Heart left ventricle (tissue), 13 donors: ENCODE results near the gene MAPK7.

ENCODE experiments used
- CTCF ChIP-seq, 12 donors: fragments of 200-600 bp; sonication (generic) in 4 of 12; IDR thresholded peaks; one replicate each; pipeline versions ENCODE4 v1.5.0 to v1.8.0; 2018 to 2022; ENCODE audit warnings: antibody characterized with exemption in 12 of 12, mild to moderate bottlenecking in 5 of 12
- POLR2A ChIP-seq, 2 donors: fragments of 450-650 bp; IDR thresholded peaks; one replicate each; pipeline ENCODE4 v1.6.1; 2017; ENCODE audit warnings: antibody characterized with exemption in 2 of 2, mild to moderate bottlenecking in 2 of 2, moderate library complexity in 2 of 2
- donor health status: ischemic (EF 13 %, LVEDD 7.1; RV severe dilation, severe dysfunction).
- donor health status: DM: no; HTN: yes; CAD: no.
- donor health status: DM: no; HTN: no; CAD: no.
- donor health status: ischemic (EF 25% LVEDD 6.9; RV normal size, moderate dysfunction).
- donor health status: ischemic (EF 25% LVEDD 5.7; RV mildly dilated, moderate dysfunction).
- donor health status: ischemic (EF 35%, LVEDD 5.7; RV mildly dilated, moderate dysfunction).
- donor health status: nonischemic (EF 11% LVEDD 7.7; RV severe dilation, severe dysfunction).
- donor health status: DM: yes; HTN: yes; CAD: no.
- donor health status: PGD.
- donor health status: ischemic (EF 29% LVEDD 5.4; RV normal size, mild dysfunction).
- donor health status: nonischemic (EF 23%, LVEDD 6.1; RV moderate dilation, normal function).

- TF ChIP-seq CTCF (IDR thresholded peaks at IDR 0.05) (no peak), POLR2A (IDR thresholded peaks at IDR 0.05) (no peak)
Measured at GRCh38 chr17:19382531-19383444, 4.5 kb downstream of the MAPK7 start.
